CD14-positive monocyte (primary cell): ENCODE measurements around the gene D2HGDH. TPM values are rescaled to one million over a fixed set of nuclear protein-coding genes. Genes with fewer than 3 reads are reported as not detected.

Experiments used
- DNase-seq, 3 donors: peaks; one replicate each; pipeline ENCODE4 v3.0.0-alpha.2; 2011 to 2022
- H2AFZ ChIP-seq: 2 replicates; pipeline ENCODE4 v1.6.0; 2012; ENCODE audit warnings: mild to moderate bottlenecking, low read depth, low read length, inconsistent platforms; ENCODE audit not compliant: insufficient read depth, poor library complexity, severe bottlenecking
- H3K27ac ChIP-seq, 2 donors: 1 replicate in 1 of 2; 2 replicates in 1 of 2; pipeline ENCODE4 v1.5.1; 2012 to 2013; ENCODE audit warnings: low read length in 2 of 2, control low read depth in 1 of 2, inconsistent platforms in 1 of 2, low read depth in 1 of 2, mild to moderate bottlenecking in 1 of 2
- H3K27me3 ChIP-seq, 2 donors: one replicate each; pipeline versions ENCODE4 v1.6.0 to v1.6.1; 2011 to 2013; ENCODE audit warnings: low read length in 2 of 2; ENCODE audit not compliant: control insufficient read depth in 2 of 2, insufficient read depth in 2 of 2
- H3K36me3 ChIP-seq, 2 donors: replicated peaks in 1 of 2; 1 replicate in 1 of 2; 2 replicates in 1 of 2; pipeline versions ENCODE4 v1.5.1 to v1.6.1; 2012 to 2013; ENCODE audit warnings: low read length in 2 of 2, control low read depth in 1 of 2, inconsistent platforms in 1 of 2, mild to moderate bottlenecking in 1 of 2; ENCODE audit not compliant: insufficient read depth in 2 of 2, control insufficient read depth in 1 of 2
- H3K4me1 ChIP-seq, 2 donors: 1 replicate in 1 of 2; 2 replicates in 1 of 2; pipeline versions ENCODE4 v1.5.1 to v1.6.1; 2012 to 2013; ENCODE audit warnings: low read length in 2 of 2, control low read depth in 1 of 2, inconsistent platforms in 1 of 2, mild to moderate bottlenecking in 1 of 2, moderate library complexity in 1 of 2; ENCODE audit not compliant: insufficient read depth in 2 of 2, control insufficient read depth in 1 of 2
- H3K4me2 ChIP-seq: replicated peaks from 2 replicates; pipeline ENCODE3; 2012; ENCODE audit warnings: low read length, moderate library complexity, mild to moderate bottlenecking; ENCODE audit not compliant: poor library complexity, severe bottlenecking; ENCODE audit errors: extremely low read depth
- H3K4me3 ChIP-seq, 3 experiments: fragments of 200-600 bp in 1 of 3; sonication (generic) in 1 of 3; replicated peaks in 1 of 3; 1 replicate in 2 of 3; 2 replicates in 1 of 3; pipeline ENCODE4 v1.5.1; 2011 to 2013; ENCODE audit warnings: low read length in 3 of 3, mild to moderate bottlenecking in 3 of 3, control low read depth in 2 of 3, low read depth in 2 of 3, inconsistent platforms in 1 of 3, moderate library complexity in 1 of 3
- H3K79me2 ChIP-seq: 2 replicates; pipeline ENCODE4 v1.6.0; 2012; ENCODE audit warnings: mild to moderate bottlenecking, control low read depth, inconsistent platforms, low read length, moderate library complexity; ENCODE audit not compliant: insufficient read depth
- H3K9ac ChIP-seq: 2 replicates; pipeline ENCODE4 v1.6.0; 2017; ENCODE audit warnings: low read length, mild to moderate bottlenecking; ENCODE audit not compliant: insufficient read depth, poor library complexity, severe bottlenecking
- H3K9me3 ChIP-seq, 2 donors: replicated peaks in 1 of 2; 1 replicate in 1 of 2; 2 replicates in 1 of 2; pipeline versions ENCODE4 v1.5.1 to v1.6.1; 2012 to 2013; ENCODE audit warnings: low read length in 2 of 2, control low read depth in 1 of 2; ENCODE audit not compliant: control insufficient read depth in 1 of 2, insufficient read depth in 1 of 2
- H4K20me1 ChIP-seq: 2 replicates; pipeline ENCODE4 v1.6.0; 2012; ENCODE audit warnings: mild to moderate bottlenecking, low read length, control low read depth, moderate library complexity; ENCODE audit not compliant: insufficient read depth
- H3K27ac Mint-ChIP-seq, 7 donors: one replicate each; pipeline ENCODE4 v1.8.0; 2020; ENCODE audit warnings: mild to moderate bottlenecking in 7 of 7, mixed read lengths in 7 of 7, moderate library complexity in 6 of 7, inconsistent platforms in 2 of 7
- H3K27me3 Mint-ChIP-seq, 3 donors: one replicate each; pipeline ENCODE4 v1.8.0; 2021 to 2022; ENCODE audit warnings: low read depth in 3 of 3, mild to moderate bottlenecking in 3 of 3, mixed read lengths in 3 of 3, moderate library complexity in 3 of 3, inconsistent platforms in 1 of 3
- H3K36me3 Mint-ChIP-seq, 2 donors: one replicate each; pipeline ENCODE4 v1.8.0; 2020; ENCODE audit warnings: mixed read lengths in 2 of 2, inconsistent platforms in 1 of 2, mild to moderate bottlenecking in 1 of 2
- H3K4me1 Mint-ChIP-seq: one replicate; pipeline ENCODE4 v1.8.0; 2020; ENCODE audit warnings: mild to moderate bottlenecking, mixed read lengths
- H3K4me3 Mint-ChIP-seq, 2 donors: one replicate each; pipeline ENCODE4 v1.8.0; 2020; ENCODE audit warnings: mild to moderate bottlenecking in 2 of 2, mixed read lengths in 2 of 2, moderate library complexity in 1 of 2
- H3K9me3 Mint-ChIP-seq, 7 donors: one replicate each; pipeline ENCODE4 v1.8.0; 2020 to 2022; ENCODE audit warnings: mixed read lengths in 7 of 7, mild to moderate bottlenecking in 6 of 7, moderate library complexity in 6 of 7, inconsistent platforms in 2 of 7
- CTCF ChIP-seq: fragments of 200-600 bp; IDR thresholded peaks from one replicate; pipeline ENCODE4 v1.8.0; 2022; ENCODE audit warnings: antibody characterized with exemption, mild to moderate bottlenecking
- WGBS: methylation state at CpG from one replicate; pipeline ENCODE4 v1.1.5; 2013; ENCODE audit warnings: missing lambda C conversion rate; ENCODE audit not compliant: insufficient coverage; 5-methylcytosine and 5-hydroxymethylcytosine counted together
- intact Hi-C, 2 donors: fragments of 100-400 bp; cut with micrococcal nuclease; formaldehyde crosslinking; loops; one replicate each; pipeline versions ENCODE4 v1.15.0 to v1.15.1; 2023
- polyA plus RNA-seq, 3 donors: library from polyadenylated mRNA; depleted of rRNA in 1 of 3; unstranded in 2 of 3; stranded (reverse) in 1 of 3; fragments of 300-500 nt in 2 of 3; fragments of >200 nt in 1 of 3; fragmentation: Illumina TruSeq in 2 of 3; gene quantifications; 1 replicate in 2 of 3; 2 replicates in 1 of 3; pipeline ENCODE4 v1.2.3, GENCODE V29; 2012 to 2021

D2HGDH gene
- polyA plus RNA-seq, 3 donors, result 1.0 to 57.1 (median 1.1) TPM

GRCh38 chr2:241795021-241795999 is 60.9 kb downstream of the D2HGDH start:
- Histone ChIP-seq H3K36me3 (no peaks in the 10 kb centered on the region), H3K4me1 (no peaks in the 10 kb centered on the region), H3K27ac (no peak overlapping the region), H2AFZ (no peak overlapping the region), H3K4me3 (no peak overlapping the region), H3K9me3 (no peaks in the 10 kb centered on the region), H4K20me1 (no peaks in the 10 kb centered on the region), H3K79me2 (no peaks in the 10 kb centered on the region), H3K27me3 (no peaks in the 10 kb centered on the region), H3K4me2 (no peak overlapping the region), H3K9ac (no peak overlapping the region)
- no peak for DNase-seq
- Mint-ChIP-seq H3K36me3 (no peaks in the 10 kb centered on the region), H3K4me3 (no peak overlapping the region), H3K27ac (no peak overlapping the region), H3K4me1 (no peaks in the 10 kb centered on the region), H3K27me3 (peaks cover 1 to 9% (median 3%) of the 10 kb centered on the region in 3 donors), H3K9me3 (peaks cover 0 to 7% (median 0%) of the 10 kb centered on the region in 7 donors)
- intact Hi-C loops, result no loop called here
- no peak for TF ChIP-seq CTCF
- WGBS, result 91% methylated on average over 30 of the region's 31 CpGs

- Histone ChIP-seq H3K36me3 (no peaks in the 10 kb centered on the region), H3K9me3 (no peaks in the 10 kb centered on the region), H3K4me2 (no peak overlapping the region), H3K79me2 (no peaks in the 10 kb centered on the region), H3K27ac (no peak overlapping the region), H3K27me3 (no peaks in the 10 kb centered on the region), H3K4me3 (no peak overlapping the region), H3K4me1 (no peaks in the 10 kb centered on the region), H3K9ac (no peak overlapping the region), H2AFZ (no peak overlapping the region), H4K20me1 (no peaks in the 10 kb centered on the region)
- intact Hi-C loops, result no loop called here
- H3K27me3 Mint-ChIP-seq, result peaks cover 1 to 3% (median 1%) of the 10 kb centered on the region in 3 donors
- no peaks in the 10 kb centered on the region for H3K9me3 Mint-ChIP-seq
- no peaks in the 10 kb centered on the region for H3K4me1 Mint-ChIP-seq
- no peaks in the 10 kb centered on the region for H3K36me3 Mint-ChIP-seq
- TF ChIP-seq CTCF, result no peak
- no peak overlapping the region for H3K4me3 Mint-ChIP-seq
- WGBS, result 96% methylated on average over 12 of the region's 13 CpGs
- DNase-seq, result no peak
- no peak overlapping the region for H3K27ac Mint-ChIP-seq
Measured at GRCh38 chr2:241796209-241796608, 61.8 kb downstream of the D2HGDH start.
